ENCODE measurements around the gene ABCB6.

GRCh38 chr2:219205165-219205538 lies 13.6 kb downstream of the ABCB6 start:
- TF ChIP-seq CTCF (IDR thresholded peaks at IDR 0.05) (no peak), POLR2A (IDR thresholded peaks at IDR 0.05) (no peak)
